Measurements from ENCODE around the gene FHIT.

Gene FHIT

GRCh38 chr3:59857589-59858346 lies 1393.5 kb downstream of the FHIT start:
- FAIRE-seq = peak; percentile 74

GRCh38 chr3:59856934-59857460 lies 1394.3 kb downstream of the FHIT start:
- TF ChIP-seq CTCF (IDR thresholded peaks at IDR 0.05; ENCODE audit: insufficient read depth, missing control alignments) = no peak
- FAIRE-seq = no peak
- DNase-seq (ENCODE audit: insufficient read length, low spot score) = no peak

More at GRCh38 chr3:59857589-59858346, 1393.5 kb downstream of the FHIT start:
- peak; percentile 84 for TF ChIP-seq CTCF (IDR thresholded peaks at IDR 0.05; ENCODE audit: insufficient read depth, missing control alignments)
- DNase-seq (ENCODE audit: insufficient read length, low spot score) = peak; percentile 18

- no peak for TF ChIP-seq CTCF (IDR thresholded peaks at IDR 0.05; ENCODE audit: insufficient read depth, missing control alignments)
- DNase-seq (ENCODE audit: insufficient read length, low spot score) = no peak
- peak; percentile 11 for FAIRE-seq
Measured at GRCh38 chr3:59854061-59854709, 1397.1 kb downstream of the FHIT start.

GRCh38 chr3:59850417-59850816 lies 1400.8 kb downstream of the FHIT start:
- FAIRE-seq = no peak
- DNase-seq (ENCODE audit: insufficient read length, low spot score) = no peak
- no peak for TF ChIP-seq CTCF (IDR thresholded peaks at IDR 0.05; ENCODE audit: insufficient read depth, missing control alignments)

GRCh38 chr3:59845386-59845785 lies 1405.9 kb downstream of the FHIT start:
- no peak for TF ChIP-seq CTCF (IDR thresholded peaks at IDR 0.05; ENCODE audit: insufficient read depth, missing control alignments)
- DNase-seq (ENCODE audit: insufficient read length, low spot score) (no peak), FAIRE-seq (no peak)

GRCh38 chr3:59843821-59844220 lies 1407.4 kb downstream of the FHIT start:
- DNase-seq (ENCODE audit: insufficient read length, low spot score) = no peak
- FAIRE-seq = no peak
- no peak for TF ChIP-seq CTCF (IDR thresholded peaks at IDR 0.05; ENCODE audit: insufficient read depth, missing control alignments)

Data from D721Med (cell line).